Right lung (tissue), 5 donors: ENCODE results near the gene LRRFIP1. TPM values are rescaled to one million over a fixed set of nuclear protein-coding genes. Genes with fewer than 3 reads are reported as not detected.
"Not testable (repeated sequence)": the region's sequence is repeated elsewhere in the genome, so short reads cannot be mapped to it uniquely, and the experiment has no call there.

Experiments
- DNase-seq, 2 donors: peaks; one replicate each; pipeline ENCODE4 v3.0.0-alpha.2; 2013
- polyA plus RNA-seq, 5 donors: library from polyadenylated mRNA; unstranded; fragments of 120-200 nt; gene quantifications; one replicate each; pipeline versions ENCODE4 v1.2.1 to v1.2.3, GENCODE V29; 2013; ENCODE audit warnings: inconsistent platforms in 1 of 5, low replicate concordance in 1 of 5; ENCODE audit not compliant: insufficient read length in 5 of 5, insufficient read depth in 1 of 5

LRRFIP1 gene
- polyA plus RNA-seq, 5 donors: 88.5 to 129 (median 119) TPM

DNA sequence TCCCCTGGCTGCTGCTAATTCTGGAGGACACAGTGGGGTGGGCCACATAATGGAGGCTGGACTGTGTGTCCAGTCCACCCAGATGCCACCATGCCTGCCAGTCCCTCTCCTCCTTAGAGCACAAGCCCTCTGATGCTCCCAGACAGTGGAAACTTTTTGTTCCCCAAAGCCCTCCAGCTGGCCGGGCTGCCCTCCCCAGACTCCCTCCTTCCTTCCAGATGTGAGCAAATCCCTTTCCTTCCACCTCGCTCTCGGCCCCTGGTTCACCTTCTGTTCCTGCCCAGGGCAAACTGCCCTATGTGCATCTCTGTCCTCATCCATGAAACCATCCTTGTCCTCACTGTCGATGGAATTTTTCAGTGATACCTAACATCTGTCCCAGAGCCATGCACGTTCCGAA, 33.9 kb downstream of the LRRFIP1 start:
- DNase-seq: no peak

DNA sequence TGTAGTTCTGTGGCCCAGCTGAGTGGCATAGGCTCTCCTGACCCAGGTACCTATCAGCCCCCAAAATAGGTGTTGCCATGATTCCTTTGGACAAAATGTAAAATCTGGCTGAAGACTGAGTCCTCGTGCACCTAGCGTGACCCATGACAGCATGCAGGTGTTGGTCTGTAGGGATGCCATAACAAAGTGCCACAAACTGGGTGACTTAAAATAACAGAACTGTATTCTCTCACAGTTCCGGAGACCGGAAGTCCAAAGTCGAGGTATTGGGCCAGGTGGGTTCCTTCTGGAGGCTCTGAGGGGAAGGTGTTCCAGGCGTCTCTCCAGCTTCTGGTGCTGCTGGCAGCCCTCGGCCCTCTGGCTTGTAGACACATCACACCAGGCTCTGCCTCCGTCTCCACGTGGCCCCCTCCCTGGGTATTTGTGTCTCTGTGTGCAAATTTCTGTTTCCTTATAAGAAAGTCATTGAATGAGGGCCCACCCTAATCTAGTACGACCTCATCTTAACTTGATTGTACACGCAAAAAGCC, 34.5 kb downstream of the LRRFIP1 start:
- DNase-seq: no peak

DNA sequence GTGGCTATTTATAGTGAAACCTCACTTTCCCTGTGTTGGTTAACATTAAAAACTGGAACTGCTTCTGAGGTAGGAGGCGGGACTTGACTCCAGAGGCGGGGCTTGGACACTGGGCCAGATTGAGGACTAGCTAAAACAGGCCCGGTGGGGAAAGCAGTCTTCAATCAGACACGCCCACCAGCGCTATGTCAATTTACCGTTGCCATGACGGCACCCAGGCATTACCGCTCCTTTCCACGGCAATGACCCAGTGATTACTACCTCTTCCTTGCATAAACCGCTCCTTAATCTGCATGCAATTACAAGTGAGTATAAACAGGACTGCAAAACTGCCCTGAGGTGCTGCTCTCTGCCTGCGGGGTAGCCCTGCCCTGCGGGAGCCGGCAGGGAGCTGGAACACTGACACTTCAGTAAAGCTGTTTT, 35.3 kb downstream of the LRRFIP1 start:
- peak; percentile 84 to 85 for DNase-seq

DNA sequence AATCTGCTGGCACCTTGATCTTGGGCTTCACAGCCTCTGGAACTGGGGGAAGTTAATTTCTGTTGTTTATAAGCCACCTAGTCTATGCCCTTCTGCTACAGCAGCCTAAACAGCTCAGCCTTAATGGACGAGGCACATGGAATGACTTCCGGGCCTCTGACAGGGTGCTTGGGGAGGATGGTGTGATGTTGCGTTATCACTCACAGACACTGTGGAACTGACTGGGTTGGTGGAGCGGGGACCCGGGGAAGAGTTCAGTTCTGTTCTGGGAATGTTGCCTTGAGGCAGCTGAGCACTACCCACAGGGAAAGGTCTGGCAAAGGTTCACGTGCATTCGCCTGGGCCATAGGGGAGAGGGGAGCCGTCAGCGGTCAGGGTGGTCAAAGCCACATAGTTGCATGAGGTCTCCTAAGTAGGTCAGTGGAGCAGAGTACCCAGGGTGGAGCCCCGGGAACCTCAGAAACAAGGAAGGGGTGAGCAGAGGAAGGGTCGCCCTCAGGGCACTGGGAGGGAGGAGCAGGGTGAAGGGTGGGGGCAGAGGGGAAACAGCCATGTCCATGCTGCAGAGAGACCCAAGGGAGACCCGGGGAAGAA, 36.2 kb downstream of the LRRFIP1 start:
- DNase-seq: no peak

DNA sequence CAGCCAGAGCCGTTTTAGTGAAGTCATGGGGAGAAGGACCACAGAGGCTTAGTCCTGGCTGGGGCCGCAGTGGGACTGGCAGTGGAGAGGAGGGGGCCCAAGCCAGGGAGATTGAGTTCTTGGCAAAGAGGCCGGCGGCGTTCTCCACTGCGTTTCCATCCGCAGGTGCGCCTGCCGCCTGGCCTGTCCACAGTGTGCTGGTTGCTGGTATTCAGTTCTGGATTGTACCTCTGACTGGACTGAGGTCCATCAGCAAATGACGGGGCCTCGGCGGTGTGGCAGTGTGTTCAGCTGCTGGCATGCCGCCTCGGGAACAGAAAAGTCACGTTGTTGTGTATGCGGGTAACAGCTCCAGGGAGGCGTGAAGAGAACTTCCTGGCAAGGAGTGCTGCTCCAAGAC, 36.8 kb downstream of the LRRFIP1 start:
- no peak for DNase-seq

DNA sequence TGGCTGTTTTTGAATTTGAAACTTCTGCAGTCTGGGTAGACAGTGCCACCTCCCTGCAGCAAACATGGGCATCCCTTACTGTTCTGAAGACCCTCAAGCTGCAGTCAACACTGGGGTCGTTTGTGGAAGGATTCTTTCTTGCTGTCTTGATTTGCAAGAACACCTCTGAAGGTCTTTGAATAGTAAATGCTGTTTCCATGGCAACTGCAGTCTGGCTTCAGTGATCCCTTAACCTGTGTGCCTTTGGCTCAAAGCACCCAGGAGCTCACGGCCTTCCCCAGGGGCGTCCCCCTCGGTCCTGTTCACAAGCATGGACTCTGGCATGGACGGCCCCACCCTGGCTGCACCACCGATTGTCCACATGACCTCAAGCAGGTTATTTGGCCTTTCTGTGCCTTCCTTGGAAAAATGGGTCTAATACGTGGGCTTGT, 38.3 kb downstream of the LRRFIP1 start:
- no peak for DNase-seq

DNA sequence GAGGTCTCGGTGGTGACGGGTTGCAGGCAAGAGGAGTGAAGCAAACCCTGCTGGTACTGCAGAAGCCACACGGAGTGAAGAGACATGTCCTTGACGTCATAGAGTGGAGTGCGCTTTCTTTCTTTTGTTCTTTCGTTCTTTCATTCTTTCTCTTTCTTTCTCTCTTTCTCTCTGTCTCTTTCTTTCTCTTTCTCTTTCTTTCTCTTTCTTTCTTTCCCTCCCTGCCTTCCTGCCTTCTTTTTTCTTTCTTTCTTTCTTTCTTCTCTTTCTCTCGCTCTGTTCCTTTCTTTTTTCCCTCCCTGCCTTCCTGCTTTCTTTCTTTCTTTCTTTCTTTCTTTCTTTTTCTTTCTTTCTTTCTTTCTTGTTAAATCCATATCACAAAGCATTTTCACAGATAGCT, 39.2 kb downstream of the LRRFIP1 start:
- no peak for DNase-seq

DNA sequence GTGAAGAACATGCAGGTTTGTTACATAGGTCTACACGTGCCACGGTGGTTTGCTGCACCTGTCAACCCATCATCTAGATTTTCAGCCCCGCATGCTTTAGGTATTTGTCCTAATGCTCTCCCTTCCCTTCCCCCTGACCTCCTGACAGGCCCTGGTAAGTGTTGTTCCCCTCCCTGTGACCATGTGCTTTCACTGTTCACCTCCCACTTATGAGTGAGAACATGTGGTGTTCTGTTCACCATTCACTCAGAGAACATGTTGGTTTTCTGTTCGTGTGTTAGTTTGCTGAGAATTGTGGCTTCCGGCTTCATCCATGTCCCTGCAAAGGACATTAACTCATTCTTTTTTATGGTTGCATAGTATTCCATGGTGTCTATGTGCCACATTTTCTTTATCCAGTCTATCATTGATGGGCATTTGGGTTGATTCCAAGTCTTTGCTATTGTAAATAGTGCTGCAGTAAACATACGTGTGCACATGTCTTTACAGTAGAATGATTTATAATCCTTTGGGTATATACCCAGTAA, 39.7 kb downstream of the LRRFIP1 start:
- DNase-seq: not testable (repeated sequence)

DNA sequence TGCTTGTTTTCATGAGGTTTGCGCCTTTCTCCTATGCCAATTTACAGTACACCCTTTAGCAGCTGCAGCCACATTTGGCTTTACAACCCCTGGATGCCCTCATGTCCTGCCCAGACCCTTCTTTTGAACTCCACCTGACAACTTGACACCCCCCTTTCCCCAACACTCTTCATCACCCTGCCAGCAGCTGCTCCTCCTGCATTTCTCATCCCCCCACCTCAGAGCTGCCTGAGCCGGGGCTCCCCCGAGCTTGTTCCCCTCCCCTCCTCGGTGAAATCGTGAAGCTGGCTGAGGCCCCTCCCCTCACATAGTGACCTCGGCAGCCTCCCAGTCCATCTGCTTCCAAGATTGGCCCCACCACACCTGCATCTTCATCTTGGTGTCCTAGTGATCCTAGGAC, 40.5 kb downstream of the LRRFIP1 start:
- DNase-seq: no peak

DNA sequence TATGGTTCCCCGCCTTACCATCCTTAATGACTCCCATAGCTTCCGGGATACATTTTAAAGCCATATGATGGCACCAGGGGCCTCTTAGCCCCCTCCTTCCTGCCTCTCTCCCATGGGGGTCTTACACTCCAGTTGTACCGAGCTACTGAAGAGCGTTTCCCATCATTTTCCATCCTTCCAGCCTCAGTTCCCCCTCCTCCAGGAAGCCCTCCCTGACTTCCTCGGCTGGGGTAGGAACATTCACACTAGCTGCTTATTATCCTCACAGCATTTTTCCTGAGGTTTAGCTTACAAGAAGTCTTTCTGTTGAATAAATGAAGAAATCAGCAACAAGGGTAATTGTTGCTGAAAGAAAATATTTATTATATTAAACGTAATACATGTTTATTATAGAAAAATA, 41.1 kb downstream of the LRRFIP1 start:
- no peak for DNase-seq

DNA sequence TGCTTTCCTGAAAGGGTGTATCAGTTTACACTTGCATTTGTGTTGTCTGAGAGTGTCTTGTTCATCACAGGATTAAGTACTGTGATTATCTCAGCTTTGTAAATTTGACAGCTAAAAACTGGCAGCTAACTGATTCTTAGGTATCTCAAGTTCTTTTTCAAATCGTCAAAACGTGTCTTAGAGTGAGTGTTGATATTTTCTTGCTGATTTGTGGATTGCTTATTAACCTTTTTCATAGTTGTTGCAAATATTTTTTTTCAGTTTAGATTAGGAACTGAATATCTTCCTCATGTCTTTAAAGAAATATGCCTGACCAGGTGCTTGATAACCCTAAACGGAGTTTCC, 41.9 kb downstream of the LRRFIP1 start:
- DNase-seq: no peak

DNA sequence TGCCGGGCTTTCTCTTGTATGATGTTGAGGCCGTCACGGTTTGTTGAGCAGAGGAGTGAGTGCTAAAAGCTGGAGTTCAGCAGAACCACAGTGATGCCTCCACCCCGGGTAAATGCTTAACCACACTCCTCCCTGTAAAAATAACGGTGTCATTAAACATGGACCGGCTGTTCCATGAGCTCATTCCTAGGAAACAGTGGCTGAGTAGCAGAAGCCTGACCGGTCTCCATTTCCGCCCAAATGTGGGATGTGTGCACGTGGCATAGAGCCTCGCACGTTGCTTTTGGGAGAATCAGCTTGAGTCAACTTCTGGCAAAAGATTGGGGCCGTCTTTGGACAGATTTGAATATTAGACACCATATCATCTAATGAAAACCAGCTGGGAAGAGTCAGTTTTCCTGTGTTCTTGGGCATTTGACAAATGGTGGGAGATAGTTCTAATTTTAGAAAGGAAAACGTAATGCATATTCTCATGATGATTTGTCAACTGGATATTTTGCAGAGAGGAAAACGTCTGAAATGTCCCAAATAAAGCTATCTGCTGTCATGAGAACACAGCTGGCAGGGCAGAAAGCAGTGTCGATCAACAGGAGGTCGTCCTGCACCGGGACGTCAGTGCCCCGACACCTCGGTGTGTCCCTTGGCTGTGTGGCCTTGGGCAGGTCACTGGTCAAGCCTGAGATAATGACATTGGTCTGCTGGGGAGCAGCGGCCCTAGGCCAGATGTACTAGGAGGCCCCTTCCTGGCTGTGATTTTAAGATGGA, 42.4 kb downstream of the LRRFIP1 start:
- peak; percentile 93 to 96 for DNase-seq

DNA sequence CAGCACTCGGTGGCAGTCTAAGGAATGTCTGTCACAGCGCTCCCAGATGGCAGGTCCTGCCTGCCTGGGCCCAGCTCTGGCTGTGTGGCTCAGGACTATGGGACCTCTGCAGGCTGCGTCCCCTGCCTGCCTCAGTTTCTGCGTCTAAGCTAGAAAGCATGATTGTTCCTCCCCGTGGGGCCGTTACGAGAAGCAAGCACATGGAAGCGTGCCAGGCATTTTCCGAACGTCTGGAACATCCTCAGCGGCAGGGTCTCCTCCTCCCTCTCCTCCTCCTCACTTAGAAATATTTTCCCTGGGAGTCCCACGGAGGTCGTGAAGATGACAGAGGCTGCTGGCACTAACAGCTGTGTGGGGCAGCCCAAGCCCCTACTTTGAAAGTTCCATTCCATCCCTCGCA, 43.3 kb downstream of the LRRFIP1 start:
- DNase-seq: no peak

DNA sequence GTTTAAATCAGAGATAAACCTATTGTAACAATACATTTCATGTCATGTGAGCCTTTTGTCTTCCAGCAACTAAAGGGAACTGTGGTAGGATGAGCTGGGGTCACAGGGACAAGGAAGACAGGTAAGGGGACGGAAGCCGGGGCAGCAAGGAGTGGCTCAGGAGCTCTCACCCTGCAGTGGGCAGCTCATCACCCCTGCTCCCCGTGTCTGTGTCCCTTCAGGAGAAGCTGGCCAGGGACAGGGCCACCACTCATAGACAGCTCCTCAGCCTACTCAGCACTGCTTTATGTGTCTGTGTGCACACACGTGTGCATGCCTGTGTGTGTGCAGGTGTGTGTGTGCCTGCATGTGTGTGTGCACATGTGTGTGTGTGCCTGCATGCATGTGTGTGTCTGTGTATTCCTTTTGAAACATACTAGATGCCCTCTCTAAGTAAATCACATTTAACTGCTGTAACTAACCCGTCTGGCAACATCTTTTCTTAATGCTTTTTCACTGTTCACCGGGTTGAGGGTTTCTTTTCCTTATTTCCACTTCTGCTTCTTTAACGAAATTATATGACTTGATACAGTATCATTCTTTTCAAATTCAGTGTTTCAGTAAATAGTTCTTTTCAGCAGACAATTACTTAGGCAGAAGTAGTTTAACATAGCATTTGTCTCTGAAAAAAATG, 44.2 kb downstream of the LRRFIP1 start:
- no peak for DNase-seq

DNA sequence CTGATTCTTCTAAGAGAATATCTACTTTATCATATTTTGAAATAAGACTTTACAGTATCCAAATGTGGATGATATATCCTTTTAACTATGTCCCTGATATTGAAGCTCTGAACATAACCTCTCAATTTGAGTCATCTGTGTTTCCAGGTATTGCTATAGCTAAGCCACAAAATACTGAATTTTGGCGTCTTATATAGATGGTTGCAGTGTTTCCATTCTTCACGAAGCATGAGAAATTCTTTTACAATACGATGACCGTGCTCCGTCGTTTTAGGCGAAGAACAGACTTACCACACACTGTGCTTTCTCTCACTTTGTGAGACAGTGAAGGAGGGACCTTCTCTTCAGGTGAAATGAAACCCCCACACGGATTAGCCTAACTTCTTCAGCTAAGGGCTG, 45.3 kb downstream of the LRRFIP1 start:
- DNase-seq: no peak

DNA sequence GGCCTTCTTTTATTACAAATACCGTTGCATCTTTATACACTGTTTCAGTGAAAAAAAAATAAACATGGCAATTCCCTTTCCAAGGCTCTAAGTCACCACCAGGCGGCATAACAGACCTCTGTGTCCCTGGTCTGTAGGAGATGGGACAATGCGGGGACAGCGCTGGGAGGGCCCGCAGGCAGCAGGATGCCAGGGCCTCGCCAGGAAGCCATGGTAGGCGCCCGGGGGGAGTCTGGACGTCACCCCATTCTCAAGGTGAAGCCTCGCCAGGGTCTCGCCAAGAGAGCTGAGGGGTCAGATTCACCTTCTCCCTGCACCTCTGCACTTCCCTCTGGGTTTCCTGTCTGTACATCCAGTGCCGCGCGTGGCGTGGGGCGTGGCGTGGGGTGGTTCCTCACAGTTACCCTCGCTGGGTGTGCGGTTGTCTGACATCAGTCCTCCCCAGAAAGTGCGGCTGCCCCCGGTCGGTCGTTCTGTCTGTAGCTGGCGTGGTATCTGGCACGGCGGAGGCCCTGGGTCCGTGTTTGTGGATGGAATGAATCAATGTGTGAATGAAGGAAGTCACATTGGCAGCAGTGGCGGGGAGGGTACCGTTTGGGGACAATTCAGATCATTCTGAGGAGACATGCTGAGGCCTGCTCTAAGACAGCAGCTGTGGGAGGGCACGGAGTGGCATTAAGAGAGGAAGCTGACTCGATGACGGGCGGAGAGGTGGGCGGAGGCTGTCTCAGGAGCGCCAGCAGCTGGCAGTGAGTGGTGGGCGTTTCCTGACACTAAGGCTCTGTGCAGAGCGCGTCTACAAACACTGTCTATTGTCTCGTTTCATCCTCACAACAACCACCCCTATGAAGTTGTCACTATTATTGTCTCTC, 46.0 kb downstream of the LRRFIP1 start:
- peak in 1 of 2 donors; percentile 53 for DNase-seq

DNA sequence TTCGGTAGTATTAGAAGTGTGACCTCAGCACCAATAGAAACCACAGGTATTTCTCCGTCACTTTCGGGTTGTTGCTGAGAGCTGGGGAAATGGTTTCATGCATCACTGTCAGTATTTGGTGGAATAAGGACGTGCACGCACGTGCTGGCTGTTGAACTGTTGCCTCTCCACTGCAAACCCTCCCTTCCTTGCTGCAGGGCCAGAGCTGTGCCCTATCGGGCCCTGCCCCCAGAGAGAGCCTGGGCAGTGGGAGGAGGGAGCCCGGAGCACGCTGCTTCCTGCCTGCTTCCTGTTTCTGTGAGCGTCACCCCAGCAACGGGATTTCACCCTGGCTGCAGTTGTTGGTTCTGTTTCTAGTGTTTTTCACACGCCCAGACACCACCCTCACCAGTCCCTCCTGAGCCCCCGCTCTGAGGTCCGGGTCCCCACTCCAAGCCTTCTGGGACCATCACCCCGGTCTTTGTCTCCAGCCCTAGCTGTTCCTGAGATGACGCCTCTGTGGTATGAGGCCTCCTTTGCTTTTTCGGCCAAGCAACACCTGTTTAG, 47.4 kb downstream of the LRRFIP1 start:
- DNase-seq: peak; percentile 85 to 86

DNA sequence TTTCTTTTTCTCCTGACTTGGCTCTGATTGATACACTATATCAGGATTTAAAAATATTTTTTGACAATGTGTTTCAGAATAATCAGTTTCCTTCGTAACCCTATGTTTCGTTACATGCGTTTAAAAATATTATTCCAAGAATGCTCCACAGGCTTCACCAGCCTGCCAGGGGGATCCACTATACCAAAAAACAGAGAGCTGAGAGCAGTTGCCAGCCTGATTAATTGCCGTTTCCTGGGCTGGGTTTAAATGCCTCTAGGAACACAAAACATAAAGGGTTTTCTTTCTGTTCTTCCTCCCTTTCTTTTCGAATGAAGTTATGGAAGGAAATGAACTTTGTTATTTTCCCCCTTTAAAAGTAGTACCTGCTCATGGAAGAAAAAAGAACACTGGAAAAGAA, 47.9 kb downstream of the LRRFIP1 start:
- DNase-seq: no peak

DNA sequence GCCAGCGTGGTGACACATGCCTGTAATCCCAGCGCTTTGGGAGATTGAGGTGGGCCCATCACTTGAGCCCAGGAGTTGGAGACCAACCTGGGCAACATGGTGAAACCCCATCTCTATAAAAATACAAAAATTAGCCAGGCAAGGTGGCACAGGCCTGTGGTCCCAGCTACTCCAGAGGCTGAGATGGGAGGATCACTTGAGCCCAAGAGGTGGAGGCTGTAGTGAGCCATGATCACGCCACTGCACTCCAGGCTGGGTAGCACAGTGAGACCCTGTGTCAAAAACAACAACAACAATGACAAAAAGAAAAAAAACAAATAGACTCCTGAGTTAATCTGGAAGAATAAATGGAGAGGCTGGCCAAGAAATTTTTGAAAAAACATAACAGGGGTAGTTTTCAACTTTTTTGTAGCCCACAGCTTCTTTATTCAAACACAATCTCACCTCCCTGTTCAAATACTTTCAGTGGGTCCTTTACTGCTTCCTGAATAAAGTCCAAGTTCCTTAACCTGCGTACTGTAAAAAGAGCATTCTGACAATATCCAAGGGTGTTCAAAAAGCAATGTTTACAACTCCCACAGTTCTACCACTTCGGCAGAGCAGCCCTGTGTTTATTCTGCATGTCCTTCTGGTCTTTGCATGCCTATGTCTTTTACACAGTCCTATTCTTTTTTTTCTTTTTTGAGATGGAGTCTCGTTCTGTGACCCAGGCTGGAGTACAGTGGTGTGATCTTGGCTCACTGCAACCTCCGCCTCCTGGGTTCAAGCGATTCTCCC, 53.5 kb downstream of the LRRFIP1 start:
- no peak for DNase-seq

DNA sequence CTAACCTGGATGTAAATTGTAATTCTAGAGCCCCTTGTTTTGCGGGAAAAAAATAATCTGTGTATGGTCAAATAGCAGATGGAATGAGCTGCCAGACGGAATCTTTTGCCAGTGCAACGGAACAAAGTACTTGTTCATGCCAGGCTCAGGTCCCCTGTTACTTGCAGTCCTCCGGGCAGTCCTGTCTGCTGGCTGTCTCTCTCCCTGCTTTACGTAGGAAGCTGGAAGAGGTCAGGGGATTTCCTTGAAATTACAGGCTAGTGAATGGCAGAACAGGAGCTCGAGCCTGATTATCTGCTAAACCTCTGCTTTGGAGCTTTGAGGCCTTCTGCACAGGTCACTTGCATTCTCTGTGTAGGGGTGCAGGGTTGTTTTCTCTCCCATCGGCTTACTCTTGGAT, 54.8 kb downstream of the LRRFIP1 start:
- no peak for DNase-seq
